ENCODE measurements around the gene PLEKHA6.
A peak's percentile ranks its signal among the peaks of the same experiment; 100 is the strongest.

Gene PLEKHA6, protein sequence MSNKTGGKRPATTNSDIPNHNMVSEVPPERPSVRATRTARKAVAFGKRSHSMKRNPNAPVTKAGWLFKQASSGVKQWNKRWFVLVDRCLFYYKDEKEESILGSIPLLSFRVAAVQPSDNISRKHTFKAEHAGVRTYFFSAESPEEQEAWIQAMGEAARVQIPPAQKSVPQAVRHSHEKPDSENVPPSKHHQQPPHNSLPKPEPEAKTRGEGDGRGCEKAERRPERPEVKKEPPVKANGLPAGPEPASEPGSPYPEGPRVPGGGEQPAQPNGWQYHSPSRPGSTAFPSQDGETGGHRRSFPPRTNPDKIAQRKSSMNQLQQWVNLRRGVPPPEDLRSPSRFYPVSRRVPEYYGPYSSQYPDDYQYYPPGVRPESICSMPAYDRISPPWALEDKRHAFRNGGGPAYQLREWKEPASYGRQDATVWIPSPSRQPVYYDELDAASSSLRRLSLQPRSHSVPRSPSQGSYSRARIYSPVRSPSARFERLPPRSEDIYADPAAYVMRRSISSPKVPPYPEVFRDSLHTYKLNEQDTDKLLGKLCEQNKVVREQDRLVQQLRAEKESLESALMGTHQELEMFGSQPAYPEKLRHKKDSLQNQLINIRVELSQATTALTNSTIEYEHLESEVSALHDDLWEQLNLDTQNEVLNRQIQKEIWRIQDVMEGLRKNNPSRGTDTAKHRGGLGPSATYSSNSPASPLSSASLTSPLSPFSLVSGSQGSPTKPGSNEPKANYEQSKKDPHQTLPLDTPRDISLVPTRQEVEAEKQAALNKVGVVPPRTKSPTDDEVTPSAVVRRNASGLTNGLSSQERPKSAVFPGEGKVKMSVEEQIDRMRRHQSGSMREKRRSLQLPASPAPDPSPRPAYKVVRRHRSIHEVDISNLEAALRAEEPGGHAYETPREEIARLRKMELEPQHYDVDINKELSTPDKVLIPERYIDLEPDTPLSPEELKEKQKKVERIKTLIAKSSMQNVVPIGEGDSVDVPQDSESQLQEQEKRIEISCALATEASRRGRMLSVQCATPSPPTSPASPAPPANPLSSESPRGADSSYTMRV
- total RNA-seq: 0.81 to 4.4 (median 4.1) reads per million in 3 experiments

DNA sequence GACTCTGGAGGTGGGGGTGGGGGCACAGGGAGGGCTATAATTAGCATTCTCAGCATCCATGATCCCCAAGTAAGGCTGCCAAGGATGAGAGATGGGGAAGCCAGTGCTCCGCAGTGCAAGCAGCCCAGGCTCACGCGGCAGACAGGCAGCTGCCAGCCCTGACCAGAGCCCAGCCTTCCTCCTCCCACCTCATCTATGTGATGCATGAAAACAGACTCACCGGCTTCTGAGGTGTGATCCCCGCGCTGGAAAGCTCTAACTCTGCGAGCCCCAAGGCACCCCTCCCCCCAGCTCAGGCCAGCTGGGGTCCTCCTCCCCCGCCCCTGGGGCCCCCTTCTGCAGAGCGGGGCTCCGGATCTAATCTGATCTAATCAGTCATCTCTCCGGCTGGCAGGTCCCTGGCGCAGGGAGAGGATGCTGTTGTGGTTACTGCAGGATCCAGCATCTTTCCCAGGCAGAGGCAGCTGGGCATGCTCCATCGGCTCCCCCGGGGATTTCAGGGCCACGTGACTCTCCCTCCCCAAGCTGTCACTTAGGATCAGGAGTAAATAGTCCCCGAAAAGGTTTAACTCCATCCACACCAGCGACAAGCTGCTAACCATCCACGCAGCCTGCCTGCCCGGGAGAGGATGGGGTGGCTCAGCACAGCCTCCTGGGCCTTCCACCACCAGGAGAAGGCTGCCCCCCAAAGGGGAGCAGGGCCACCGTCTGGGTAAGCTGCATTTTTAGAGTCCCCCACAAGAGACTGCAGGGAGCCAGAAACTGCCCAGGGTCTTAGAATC is at the start of gene PLEKHA6:
Gene PLEKHA6 (minus strand): TSS at position 456 of the 782 bp plus-strand sequence. CDS start 86,202 bp downstream, outside the sequence.
- no peak for DNase-seq

DNA sequence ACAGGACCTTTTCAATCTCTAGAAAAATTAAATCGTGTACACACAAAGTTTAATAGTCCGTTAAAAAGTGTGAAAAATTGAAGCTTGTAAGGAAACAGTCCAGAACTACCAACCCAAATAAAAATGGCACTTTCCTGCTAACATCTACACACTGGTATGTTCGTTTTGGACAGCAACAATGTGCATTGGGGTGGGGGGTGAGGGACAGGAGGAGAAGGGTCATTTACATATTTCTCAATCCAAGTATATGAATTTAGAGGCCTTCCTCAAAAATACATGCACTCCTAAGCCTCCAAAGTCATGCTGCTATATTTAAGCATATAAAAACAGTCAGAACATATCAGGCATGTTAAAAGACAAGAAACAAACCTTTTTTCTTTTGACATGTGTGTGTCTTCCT is 49.4 kb upstream of the PLEKHA6 start:
- DNase-seq: no peak

DNA sequence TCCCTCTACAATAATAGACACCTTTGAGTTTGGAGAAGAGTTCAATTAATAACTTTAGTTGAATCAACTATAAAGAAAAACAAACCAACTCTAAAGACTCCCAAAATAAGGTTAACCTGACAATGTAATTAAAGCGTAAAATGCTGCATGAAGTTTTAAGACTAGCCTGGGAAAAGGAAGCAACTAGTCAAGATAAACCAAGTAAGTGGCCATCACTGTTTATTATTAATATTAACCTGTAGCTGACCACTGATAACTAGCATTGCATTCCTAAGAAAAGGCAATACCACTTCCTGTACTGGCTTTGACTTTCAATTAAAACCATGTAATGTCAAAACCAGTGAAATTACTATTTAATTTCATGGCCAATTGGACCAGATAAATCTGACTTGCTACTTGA is 48.9 kb upstream of the PLEKHA6 start:
- DNase-seq: no peak

DNA sequence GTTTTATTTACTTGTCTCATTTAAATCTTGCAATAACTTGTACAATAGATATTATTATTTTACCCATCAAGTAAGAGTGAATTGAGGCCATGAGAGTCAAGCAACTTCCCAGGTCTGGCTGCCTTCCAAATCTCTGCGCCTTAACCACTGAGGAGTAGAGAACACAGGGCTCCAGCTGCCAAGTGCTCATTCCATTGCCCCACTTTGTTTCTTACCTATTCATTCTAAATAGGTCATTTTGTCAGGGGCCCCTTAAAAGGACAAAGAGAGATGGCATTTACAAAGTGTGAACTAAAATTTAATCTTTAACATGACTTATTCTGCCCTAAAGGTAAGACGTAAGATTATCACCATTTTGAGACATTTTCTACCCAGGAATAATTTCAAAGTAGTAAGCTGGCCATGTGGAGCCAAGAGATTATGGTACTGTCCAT is 48.4 kb upstream of the PLEKHA6 start:
- DNase-seq: peak; percentile 39

DNA sequence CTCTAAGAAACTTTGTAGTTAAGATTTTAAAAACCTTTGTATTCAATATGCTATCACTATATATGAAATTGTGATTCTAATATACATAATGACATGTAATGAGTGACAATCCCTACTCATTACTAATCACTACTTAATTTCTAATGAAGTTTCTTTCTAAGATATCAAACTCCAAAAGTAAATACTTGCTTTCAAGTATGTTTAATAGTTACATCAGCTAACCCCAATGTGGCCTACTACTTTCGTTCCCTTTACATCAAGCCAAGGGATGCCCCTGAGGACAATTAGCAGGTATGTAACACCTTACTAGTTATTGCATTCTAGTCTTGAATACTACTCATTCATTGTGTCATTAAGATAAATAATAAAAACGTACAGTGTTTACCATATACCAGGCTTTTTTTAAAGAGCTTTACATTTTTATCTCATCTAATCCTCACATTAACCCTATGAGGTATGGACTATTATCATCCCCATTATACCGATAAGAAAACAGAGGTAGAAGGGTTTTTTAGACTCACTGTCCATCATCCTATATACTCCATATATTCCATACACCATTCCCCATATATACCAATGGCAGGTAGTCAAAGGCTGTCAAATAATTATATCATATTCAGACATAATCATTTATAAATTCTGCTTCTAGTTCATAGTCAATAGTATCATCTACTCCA is 47.7 kb upstream of the PLEKHA6 start:
- DNase-seq: no peak

DNA sequence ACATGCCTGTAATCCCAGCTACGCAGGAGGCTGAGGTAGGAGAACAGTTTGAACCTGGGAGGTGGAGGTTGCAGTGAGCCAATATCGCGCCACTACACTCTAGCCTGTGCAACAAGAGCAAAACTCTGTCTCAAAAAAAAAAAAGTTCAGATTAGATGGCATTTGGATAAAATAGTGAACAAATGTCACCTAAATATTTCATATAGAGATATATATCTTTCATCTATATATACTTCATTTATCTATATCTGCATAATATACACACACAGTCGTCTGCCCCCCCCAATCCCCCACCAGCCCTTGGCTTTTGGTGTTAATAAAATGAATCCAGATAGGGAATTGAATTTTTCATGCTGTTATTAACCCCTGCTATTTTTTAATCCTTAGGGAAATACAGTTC is 46.9 kb upstream of the PLEKHA6 start:
- no peak for DNase-seq

DNA sequence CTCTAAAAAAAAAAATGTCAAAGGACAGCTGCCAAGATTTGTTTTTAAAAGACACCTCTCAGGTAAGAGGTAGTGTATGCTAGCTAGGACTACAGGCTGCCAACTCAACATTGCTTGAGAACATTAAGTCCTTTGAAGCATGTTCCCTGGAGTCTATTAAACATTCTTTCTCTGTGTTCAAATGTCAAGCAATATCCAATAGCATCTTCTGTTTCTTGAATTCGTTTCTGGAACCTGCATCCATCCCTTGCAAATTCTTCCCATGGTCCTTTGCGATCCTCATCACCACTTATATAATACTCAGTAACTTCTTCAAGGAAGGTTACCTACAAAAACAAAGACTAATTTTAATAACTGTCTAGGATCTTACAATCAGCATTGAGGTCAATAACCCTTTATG is 46.3 kb upstream of the PLEKHA6 start:
- DNase-seq: no peak

DNA sequence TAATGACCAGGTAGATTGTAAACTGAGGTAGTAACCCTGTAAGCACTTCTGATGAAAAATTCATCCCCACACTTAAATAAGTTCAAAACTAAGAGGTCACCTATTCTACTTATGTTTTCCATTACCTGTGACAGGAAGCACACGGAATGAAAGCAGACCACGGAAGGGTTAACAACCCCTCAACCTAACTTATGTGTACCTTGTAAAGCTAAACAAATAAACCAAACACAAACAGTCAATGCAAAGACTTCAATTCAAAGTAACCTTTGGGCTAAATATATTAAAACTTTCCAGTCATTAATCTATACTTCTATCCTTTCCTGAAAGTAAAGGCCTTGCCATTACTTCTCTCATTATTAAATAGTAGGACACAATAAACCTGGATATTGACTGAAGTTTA is 44.9 kb upstream of the PLEKHA6 start:
- no peak for DNase-seq

DNA sequence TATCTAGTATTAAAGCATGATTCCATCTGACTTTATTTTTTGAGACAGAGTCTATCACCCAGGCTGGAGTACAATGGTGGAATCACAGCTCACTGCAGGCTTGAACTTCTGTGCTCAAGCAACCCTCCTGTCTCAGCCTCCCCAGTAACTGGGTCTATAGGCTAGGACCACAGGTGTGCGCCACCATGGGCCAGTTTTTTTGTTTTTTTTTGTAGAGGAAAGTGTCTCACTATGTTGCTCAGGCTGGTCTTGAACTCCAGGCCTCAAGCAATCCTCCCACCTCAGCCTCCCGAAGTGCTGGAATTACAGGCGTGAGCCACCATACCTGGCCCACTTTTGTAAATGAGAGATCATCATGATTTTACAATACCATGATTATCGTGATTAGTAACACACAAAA is 42.7 kb upstream of the PLEKHA6 start:
- no peak for DNase-seq

DNA sequence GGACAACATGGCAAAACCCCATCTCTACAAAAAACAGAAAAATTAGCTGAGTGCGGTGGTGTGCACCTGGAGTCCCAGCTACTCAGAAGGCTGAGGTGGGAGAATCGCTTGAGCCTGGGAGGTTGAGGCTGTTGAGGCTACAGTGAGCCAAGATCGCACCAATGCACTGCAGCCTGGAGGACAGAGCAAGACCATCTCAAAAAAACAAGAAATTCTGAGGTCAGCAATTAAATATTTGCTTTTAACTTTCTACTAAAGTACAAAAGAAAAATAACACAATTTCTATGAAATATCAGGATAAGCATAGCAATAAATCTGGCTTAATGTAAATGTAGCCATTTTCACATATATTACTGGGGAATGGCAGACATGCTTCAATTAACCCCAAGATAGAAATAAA is 42.0 kb upstream of the PLEKHA6 start:
- no peak for DNase-seq

DNA sequence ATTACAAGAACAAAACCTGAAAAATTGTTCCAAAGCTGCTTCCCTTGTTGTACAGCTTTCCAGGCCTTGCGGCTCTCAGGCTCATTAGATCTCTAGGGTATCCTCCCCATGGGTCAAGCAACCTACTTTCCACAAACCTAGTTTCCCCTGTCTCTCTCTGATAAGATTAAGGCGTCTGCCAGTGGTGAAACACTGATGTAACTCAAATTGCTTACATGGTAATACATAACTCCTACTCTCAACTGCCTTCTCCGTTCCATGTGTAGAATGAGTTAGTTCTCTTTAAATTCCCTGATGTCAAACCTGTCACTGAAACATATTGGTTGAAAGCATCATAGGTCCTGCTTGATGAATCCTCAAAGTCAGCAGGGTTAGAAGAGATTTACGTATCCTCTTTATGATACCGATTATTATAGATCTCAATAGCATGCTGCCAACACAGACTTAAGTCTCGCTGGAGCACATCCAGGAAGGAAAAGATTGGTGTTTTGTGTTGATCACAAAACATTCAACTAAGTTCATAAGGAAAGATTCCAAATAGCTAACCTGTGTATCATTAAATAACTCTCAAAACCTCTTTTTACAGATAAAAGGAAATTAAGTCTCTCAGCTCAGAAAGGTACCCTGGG is 41.3 kb upstream of the PLEKHA6 start:
- no peak for DNase-seq

DNA sequence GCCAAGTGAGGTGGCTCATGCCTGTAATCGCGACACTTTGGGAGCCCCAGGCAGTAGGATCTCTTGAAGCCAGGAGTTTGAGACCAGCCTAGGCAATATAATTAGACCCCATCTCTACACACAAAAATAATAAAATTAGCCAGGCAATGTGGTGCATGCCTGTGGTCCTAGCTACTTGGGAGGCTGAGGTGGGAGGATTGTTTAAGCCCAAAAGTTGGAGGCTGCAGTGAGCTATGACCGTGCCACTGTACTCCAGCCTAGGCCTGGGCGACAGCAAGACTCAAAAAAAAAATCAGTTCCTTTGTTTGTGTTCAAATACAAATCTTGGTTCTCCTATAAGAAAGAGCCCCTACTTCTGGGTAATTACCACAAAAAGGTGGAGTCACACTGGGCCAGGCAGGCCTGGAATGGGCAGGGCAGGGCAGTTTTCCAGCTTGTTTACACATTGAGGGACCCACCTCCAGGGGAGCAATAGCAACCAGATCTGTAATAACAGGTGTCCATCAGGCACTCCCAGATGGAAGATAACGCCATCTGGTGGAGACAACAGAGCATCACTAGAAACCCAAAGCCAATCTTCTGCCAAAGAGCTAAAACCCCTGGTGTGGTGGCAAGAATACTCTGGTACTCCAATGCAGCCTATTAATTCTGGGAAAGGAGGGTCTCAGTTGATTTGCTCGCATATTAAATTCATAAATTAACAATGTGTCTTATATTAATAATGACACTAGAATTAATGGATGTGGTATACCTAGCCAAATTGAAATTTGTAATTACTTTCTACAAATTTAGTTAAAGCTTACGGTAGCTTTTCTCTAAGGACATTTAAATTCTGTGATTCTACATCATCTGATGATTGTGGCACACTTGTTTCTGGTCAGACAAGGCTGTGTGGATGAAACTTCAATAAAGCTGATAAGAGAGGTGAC is 38.7 kb upstream of the PLEKHA6 start:
- DNase-seq: peak; percentile 61

DNA sequence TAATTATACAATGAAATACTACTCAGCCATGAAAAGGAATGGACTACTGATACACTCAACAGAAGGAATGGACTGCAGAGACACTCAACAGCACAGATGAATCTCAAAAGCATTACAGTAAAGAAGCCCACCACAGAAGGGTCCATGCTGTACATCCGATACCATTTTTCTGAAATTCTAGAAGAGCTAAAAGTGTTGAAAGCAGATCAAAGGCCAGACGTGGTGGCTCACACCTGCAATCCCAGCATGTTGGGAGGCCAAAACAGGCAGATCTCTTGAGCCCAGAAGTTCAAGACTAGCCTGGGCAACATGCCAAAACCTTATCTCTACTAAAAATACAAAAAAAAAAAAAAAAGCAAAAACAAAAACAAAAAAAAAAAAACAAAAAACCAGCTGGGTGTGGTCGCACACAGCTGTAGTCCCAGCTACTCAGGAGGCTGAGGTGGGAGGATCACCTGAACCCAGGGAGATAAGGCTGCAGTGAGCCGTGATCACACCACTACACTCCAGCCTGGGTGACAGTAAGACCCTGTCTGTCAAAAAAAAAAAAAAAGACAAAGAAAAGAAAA is 36.4 kb upstream of the PLEKHA6 start:
- no peak for DNase-seq

DNA sequence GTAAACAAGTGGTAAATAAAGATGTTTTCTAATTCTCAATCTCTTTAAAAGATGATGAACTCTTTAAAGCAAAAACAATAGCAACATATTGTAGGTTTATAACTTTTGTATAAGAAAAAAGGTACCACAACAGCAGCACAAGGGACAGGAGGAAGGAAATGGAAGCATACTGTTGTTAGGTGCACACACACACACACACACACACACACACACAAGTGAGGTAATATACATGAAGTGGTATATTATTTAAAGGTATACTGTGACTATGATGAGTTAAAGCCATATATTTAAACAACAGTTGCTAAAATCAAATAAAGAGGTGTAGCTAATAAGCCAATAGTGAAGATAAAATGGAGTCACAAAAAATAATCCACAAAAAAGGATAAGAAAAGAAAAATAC is 31.9 kb upstream of the PLEKHA6 start:
- DNase-seq: no peak

DNA sequence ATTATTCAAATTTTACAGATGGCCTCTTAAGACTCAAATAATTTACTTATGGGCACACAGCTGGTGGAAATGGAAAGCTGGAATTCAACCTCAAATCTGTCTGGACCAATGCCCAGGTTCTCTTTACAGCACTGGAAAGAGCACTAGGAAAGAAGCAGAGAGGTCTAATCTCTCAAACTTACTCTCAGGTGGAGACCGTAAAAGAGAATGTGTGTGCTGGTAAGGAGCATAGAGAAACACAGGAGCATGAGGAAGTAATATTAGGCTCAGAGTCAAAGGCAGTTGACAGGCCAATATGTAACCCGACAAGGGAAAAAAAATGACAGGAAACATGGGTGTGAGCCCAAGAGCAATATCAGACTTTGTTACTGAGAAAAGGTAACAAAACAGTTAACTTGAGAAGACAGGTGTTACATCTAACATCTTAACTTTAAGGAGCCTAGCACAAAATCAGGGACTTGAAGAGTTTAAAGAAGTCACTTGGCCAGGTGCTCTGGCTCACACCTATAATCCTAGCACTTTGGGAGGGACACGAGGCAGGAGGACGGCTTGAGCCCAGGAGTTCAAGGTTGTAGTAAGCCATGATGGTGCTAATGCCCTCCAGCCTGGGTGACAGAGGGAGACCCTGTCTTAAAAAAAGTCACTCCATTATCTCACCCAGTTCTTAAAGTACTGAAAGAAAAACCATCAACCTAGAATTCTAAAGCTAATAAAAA is 31.2 kb upstream of the PLEKHA6 start:
- DNase-seq: no peak

DNA sequence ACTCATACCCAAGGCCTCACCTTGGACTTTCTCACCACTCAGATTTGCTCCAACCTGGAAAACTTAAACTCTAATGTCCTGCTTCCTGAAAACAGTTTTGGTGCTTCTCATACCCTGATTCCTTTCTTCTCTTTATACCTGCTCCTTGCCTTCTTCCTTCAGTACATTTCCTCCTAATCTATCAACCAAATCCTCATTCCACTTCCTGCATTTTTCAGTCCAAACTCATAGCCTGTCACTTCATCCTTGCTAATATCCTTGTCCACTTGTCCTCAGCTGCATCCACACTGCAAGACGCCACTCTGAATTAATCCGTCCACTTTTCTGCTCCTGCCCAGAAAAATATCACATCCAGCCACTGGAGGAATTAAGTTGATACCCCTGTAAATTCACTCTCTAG is 26.0 kb upstream of the PLEKHA6 start:
- DNase-seq: no peak

DNA sequence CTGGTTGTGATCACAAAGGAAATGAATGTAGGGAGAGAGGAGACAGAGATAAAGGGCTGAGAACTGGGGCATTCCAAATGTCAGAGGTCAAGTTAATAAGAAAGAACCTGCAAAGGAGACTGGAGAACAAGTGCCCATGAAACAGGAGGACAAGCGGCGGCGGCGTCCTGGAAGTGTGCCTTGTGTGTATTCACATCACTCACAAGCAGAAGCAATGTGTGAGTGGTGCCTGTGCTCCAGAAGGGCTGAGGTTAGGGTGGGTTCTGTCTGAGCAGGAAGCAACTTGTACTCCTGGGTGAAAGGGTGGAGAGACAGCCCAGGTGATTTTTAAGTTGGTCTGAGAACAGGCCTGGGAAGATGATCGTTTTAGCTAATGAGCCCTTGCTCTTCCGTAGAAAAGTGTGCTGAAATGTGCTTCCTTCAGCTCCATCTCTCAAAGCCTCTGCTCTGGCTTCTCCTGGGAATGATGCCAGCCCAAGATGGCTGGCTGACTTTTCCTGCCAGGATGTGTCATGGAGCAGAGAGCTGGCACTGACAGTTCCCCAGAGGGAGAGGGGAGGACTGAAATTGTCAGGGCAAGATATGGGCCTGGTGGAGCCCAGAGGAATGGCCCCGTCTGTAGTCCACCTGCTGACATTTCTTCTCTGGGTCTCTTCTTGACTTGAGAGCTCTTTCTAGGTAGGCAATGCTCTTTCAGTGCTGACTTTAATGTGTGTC is 25.1 kb upstream of the PLEKHA6 start:
- no peak for DNase-seq

DNA sequence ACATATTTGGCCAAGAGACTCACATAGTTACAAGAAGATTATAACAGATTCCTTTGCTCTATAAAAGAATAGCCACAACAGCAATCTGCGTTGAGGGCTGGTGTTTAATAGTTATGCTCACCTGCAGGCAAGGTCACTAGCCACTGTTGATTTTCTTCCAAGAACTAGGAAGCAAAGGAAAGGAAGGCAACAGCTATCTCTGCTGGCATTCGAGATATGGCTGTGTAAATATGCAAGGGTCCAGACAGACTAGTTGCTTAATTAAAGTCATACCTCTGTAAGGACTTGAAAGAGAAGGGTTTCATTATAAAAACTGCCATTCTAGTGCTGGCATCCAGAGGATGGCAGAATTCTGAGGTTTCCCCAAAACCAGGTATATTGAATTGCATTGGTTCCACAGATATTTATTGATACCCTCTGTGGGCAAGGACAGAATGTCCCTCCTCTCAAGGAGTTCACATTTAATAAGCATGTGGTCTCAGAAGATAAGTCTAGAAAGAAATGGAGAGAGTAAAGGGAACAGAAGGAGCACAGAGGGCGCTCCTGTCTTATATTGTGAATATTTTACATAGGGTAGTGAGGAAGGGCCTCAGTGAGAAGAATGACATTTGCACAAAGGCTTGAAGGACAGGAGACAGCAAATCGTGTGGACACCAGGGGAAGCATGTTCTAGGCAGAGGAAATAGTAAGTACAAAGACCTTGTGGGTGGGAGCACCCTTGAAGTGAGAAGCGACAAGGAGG is 23.6 kb upstream of the PLEKHA6 start:
- DNase-seq: no peak
